Measurements from ENCODE around the gene SACM1L.

- TF ChIP-seq EZH2phosphoT487 (IDR thresholded peaks at IDR 0.05; ENCODE audit: borderline replicate concordance, low read length): no peak
- no peak for TF ChIP-seq CTCF (conservative IDR thresholded peaks at IDR 0.05; ENCODE audit: low read depth, low read length)
Measured at GRCh38 chr3:45785605-45786150, 96.5 kb downstream of the SACM1L start.
